ENCODE data around the gene OSBPL5. TPM values are rescaled to one million over a fixed set of nuclear protein-coding genes. Genes with fewer than 3 reads are reported as not detected.
A peak's percentile ranks its signal among the peaks of the same experiment; 100 is the strongest.

Gene OSBPL5
- total and polyA plus RNA-seq, 2 of the 4 experiments (the other 2 are of a cell fraction), result 14.9 to 22.3 TPM

GRCh38 chr11:3189196-3189843 lies 24.2 kb upstream of the OSBPL5 start:
- CTCF ChIA-PET, result no interaction called here
- DNase-seq (no peak), ATAC-seq (ENCODE audit: low read depth) (no peak; the same call in 1 of the 2 replicates)
- WGBS, 2 experiments (ENCODE audit: extremely low coverage in 2 of 2, insufficient read length in 1 of 2), result 16% methylated on average over 7 of the region's 15 CpGs; no CpG with 5 or more reads in 1 of the 2 experiments
- intact Hi-C loops (cut with micrococcal nuclease), result no loop called here
- Histone ChIP-seq H4K20me1 (ENCODE audit: insufficient read depth, low read length) (no peaks in the 10 kb centered on the region), H3K56ac (ENCODE audit: extremely low read depth, insufficient read depth, low read length) (no peak overlapping the region), H3K9me3 (ENCODE audit: control insufficient read depth, insufficient read depth, low read length) (no peaks in the 10 kb centered on the region), H3K9ac (ENCODE audit: low read depth, low read length) (no peak overlapping the region), H3K23ac (ENCODE audit: low read depth, low read length) (no peak overlapping the region), H2AK9ac (replicated peaks; ENCODE audit: low read depth, low read length, poor library complexity) (no peak overlapping the region), H2BK120ac (ENCODE audit: low read depth, low read length) (no peak overlapping the region), H2BK20ac (ENCODE audit: low read depth, low read length) (no peak overlapping the region), H3K27me3 (ENCODE audit: control insufficient read depth, insufficient read depth, low read length) (peaks cover 39% of the 10 kb centered on the region), H2BK5ac (ENCODE audit: low read depth, low read length, poor library complexity, severe bottlenecking) (no peak overlapping the region), H3K14ac (replicated peaks; ENCODE audit: low read depth, low read length) (no peak overlapping the region), H2AFZ (replicated peaks; ENCODE audit: low read length, poor library complexity) (peak overlapping the region; percentile 51), H2AK5ac (ENCODE audit: low read depth, low read length) (no peak overlapping the region), H2BK15ac (ENCODE audit: low read depth, low read length) (no peak overlapping the region), H3K27ac (ENCODE audit: insufficient read depth, low read length) (no peak overlapping the region), H3K9me1 (ENCODE audit: insufficient read depth, low read length) (no peaks in the 10 kb centered on the region), H4K5ac (ENCODE audit: low read depth, low read length) (no peak overlapping the region), H3K4me1 (ENCODE audit: control insufficient read depth, insufficient read depth, low read length) (no peaks in the 10 kb centered on the region), H3K4me2 (ENCODE audit: low read depth, low read length) (no peak overlapping the region), H4K91ac (ENCODE audit: insufficient read depth, low read depth, low read length) (no peak overlapping the region), H4K8ac (ENCODE audit: low read depth in 2 of 2, low read length in 2 of 2) (no peak overlapping the region), H3K4ac (ENCODE audit: low read depth, low read length) (no peak overlapping the region), H3K4me3 (ENCODE audit: insufficient read depth, low read depth, low read length) (no peak overlapping the region), H3K18ac (ENCODE audit: low read depth, low read length) (no peak overlapping the region), H3K79me1 (ENCODE audit: low read depth in 1 of 2, low read length in 2 of 2) (no peaks in the 10 kb centered on the region), H3K36me3 (ENCODE audit: control insufficient read depth, insufficient read depth, low read length) (no peaks in the 10 kb centered on the region)
- no TSS peak for BruUV-seq (replicated peaks)
- TF ChIP-seq CEBPB (IDR thresholded peaks at IDR 0.05; ENCODE audit: low read depth, low read length), result no peak
- 0 out of 2 replicates have a peak, but pooled peaks have one; percentile 29 for TF ChIP-seq BHLHE40 (IDR thresholded peaks at IDR 0.05; ENCODE audit: low read depth, low read length)
- no peak for TF ChIP-seq RCOR1 (IDR thresholded peaks at IDR 0.05; ENCODE audit: insufficient replicate concordance, low read length)
- dilution Hi-C loops (cut with HindIII; ENCODE audit: low sequenced_read_pairs, unreplicated experiment), result no loop called here
- in situ Hi-C loops (cut with MboI; ENCODE audit: low sequenced_read_pairs), result no loop called here
- POLR2A ChIA-PET (ENCODE audit: unreplicated experiment), result no interaction called here

Data from IMR-90 (cell line).